Vagina (tissue), 2 donors: Measurements from ENCODE around the gene STAT6.

Source experiments
- CTCF ChIP-seq, 3 experiments: fragments of 450-650 bp in 2 of 3; fragments of 200-600 bp in 1 of 3; sonication (generic) in 1 of 3; IDR thresholded peaks; one replicate each; pipeline ENCODE4 v1.5.1; 2017 to 2019; ENCODE audit warnings: antibody characterized with exemption in 3 of 3, mild to moderate bottlenecking in 2 of 3, moderate library complexity in 2 of 3
- POLR2A ChIP-seq, 2 donors: fragments of 450-650 bp; IDR thresholded peaks; one replicate each; pipeline ENCODE4 v1.6.1; 2017; ENCODE audit warnings: antibody characterized with exemption in 2 of 2, mild to moderate bottlenecking in 2 of 2, moderate library complexity in 2 of 2
- POLR2AphosphoS5 ChIP-seq, 2 donors: sonication (generic); formaldehyde crosslinking; IDR thresholded peaks; one replicate each; pipeline ENCODE4 v1.9.0; 2017; ENCODE audit warnings: antibody characterized with exemption in 2 of 2, mild to moderate bottlenecking in 2 of 2, low read depth in 1 of 2; ENCODE audit not compliant: insufficient read depth in 1 of 2

GRCh38 chr12:57058454-57058853 lies 52.7 kb downstream of the STAT6 start:
- TF ChIP-seq CTCF (IDR thresholded peaks at IDR 0.05) (no peak), POLR2A (IDR thresholded peaks at IDR 0.05) (no peak), POLR2AphosphoS5 (IDR thresholded peaks at IDR 0.05; ENCODE audit: insufficient read depth in 1 of 2, low read depth in 1 of 2) (no peak)
